H4 (cell line): ENCODE measurements around the gene STK4. TPM values are rescaled to one million over a fixed set of nuclear protein-coding genes. Genes with fewer than 3 reads are reported as not detected.
"Not testable (repeated sequence)": the region's sequence is repeated elsewhere in the genome, so short reads cannot be mapped to it uniquely, and the experiment has no call there.

ENCODE experiments used
- DNase-seq: peaks from one replicate; pipeline ENCODE4 v3.0.0-alpha.2; 2015; ENCODE audit warnings: low spot score
- total RNA-seq: library from RNA; depleted of rRNA; stranded (reverse); fragments of >200 nt; shearing (Covaris generic); gene quantifications from 2 replicates; pipeline ENCODE4 v1.2.3, GENCODE V29; 2014

Gene STK4
- total RNA-seq, 1 experiment from 2014 or later = 14.3 TPM

GRCh38 chr20:45053430-45054351, 87.4 kb downstream of the STK4 start:
- no peak for DNase-seq

DNA sequence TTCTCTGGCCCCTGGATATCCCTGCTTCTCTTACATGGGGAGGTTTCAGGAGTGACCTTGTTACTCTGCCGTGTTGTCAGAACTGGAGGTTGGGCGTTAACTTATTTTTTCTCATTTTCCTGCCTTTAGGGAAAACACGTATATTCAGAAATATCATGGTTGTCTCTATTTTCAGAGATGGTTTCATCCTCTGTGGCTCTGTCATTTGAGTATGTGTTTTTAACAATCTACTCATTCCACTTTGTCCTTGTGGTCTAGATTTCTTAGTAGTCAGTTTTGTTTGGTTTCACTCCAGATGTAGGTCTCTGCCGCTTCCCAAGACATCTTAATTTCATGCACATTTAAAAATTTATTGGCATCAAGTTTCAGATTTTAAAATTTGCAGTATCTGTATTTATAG, 88.7 kb downstream of the STK4 start:
- no peak for DNase-seq

DNA sequence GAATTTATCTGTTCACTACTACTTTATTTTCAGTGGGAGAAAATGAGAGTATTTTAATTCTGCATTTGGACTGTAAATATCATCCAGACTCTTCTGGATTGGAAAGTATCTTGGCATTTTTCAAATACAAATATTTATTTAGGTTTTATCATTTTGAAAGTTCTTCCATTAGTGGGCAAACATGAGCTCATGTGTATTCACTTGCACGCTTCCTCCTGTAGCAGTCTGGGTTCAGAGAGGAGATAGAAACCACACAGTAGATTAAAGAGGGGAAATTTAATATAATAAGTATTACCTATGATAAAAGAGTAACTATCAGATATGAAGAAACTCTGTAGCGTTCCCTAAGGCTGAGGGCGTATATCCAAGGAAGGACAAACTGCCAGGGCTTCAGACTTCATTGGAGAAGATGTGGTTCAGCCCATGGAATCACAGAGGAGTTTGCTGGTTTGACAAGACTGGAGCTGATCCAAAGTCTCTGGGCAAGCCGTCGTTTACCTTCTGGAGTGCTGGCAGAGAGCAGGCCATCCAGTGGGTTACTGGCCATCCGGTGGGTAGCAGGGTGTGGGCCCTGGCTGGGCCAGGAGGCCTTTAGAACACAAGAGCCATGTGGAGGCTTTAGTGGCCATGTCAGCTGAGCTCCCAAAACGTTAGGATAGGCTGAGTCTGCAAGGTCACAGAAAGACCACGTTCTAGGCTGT, 90.3 kb downstream of the STK4 start:
- DNase-seq = no peak

- no peak for DNase-seq
Observed at GRCh38 chr20:45058168-45058850, 92.0 kb downstream of the STK4 start.

- no peak for DNase-seq
Observed at GRCh38 chr20:45059022-45059728, 92.9 kb downstream of the STK4 start.

GRCh38 chr20:45060294-45060693, 94.0 kb downstream of the STK4 start:
- DNase-seq = no peak

DNA sequence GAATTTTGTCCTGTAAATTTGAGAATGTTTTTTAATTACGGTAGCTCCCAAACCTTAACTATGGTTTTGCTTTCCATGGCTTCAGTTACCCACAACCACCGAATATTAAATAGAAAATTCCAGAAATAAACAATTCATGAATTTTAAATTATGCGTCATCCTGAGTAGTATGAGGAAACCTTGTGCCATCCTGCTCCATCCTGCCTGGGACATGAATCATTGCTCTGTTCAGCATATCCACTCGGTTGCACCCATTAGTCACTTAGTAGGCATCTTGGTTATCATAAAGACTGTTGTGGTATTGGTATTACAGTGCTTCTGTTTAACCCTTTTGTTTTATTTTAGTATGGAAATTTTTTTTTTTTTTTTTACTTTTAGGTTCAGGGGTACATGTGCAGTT, 94.9 kb downstream of the STK4 start:
- peak; percentile 66 for DNase-seq

- DNase-seq = not testable (repeated sequence)
Observed at GRCh38 chr20:45063107-45063506, 96.8 kb downstream of the STK4 start.

DNA sequence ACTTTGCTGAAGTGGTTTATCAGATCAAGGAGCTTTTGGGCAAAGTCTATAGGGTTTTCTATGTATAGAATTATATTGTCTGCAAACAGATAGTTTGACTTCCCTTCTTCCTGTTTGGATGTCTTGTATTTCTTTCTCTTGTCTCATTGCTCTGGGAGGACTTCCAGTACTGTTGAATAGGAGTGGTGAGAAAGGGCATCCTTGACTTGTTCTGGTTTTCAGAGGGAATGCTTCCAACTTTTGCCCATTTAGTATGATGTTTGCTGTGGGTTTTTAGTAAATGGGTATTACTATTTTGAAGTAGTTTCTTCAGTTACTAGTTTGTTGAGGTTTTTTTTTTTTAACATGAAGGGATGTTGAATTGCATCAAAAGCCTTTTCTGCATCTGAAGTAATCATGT, 98.5 kb downstream of the STK4 start:
- no peak for DNase-seq

GRCh38 chr20:45066372-45066771, 100.1 kb downstream of the STK4 start:
- no peak for DNase-seq

DNA sequence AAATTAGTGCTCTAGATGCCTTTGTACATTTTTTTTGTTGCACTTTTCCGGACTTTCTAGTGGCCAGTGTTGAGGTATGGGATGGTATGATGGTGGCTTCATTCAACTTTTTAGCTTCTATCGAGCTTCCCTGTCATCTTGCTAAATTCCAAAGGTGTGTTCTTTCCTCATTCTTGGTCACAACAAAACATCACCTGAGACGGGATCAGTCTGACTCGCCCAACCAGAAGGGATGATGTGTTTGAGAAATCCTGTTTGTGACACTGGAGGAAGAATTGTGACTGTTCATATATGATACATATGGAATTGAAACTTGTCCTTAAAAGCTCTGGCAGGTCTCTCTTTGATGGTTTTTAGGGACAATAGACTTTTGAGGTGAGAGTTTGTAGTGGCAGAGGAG, 100.8 kb downstream of the STK4 start:
- no peak for DNase-seq

DNA sequence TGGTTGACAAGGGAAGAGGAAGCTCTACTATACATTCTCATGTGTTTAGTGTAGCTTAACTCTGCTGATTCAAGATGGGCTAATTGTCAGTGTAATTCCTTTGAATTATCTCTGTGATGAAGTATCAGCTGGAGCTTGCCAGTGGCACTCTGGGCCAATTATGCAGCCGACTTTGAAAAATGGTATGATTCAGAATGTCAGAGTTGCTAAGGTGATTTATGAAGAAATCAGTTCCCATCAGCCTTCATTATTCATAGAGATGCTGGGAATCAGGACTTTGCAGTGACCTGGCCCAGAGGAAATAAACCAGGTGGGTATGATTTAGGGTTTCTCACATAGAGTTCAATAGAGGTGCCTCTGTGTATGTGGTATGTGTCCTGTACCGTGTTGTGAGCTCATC, 101.2 kb downstream of the STK4 start:
- DNase-seq = no peak

DNA sequence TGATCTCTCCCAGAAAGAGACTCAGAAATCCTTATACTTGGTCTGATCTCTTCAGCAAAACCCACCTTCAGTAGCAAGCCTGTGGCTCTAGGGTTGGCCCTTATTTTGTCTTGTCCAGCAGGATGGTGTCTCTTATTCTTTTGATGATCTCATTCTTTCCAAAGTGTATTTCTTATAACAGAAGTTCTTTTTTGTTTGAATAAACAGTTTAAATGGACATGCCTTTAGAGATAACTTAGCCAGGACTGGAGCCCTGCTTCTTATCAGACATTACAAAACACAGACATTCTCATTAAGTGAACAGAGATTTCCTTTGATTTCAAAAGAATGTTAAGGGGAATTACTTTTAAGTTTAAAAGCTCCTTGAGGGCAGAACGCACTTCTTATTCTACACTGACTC, 102.9 kb downstream of the STK4 start:
- DNase-seq = no peak

- no peak for DNase-seq
Observed at GRCh38 chr20:45070932-45071632, 104.8 kb downstream of the STK4 start.

GRCh38 chr20:45072066-45072465, 105.8 kb downstream of the STK4 start:
- DNase-seq = no peak

- DNase-seq = no peak
Observed at GRCh38 chr20:45073221-45073620, 106.9 kb downstream of the STK4 start.

DNA sequence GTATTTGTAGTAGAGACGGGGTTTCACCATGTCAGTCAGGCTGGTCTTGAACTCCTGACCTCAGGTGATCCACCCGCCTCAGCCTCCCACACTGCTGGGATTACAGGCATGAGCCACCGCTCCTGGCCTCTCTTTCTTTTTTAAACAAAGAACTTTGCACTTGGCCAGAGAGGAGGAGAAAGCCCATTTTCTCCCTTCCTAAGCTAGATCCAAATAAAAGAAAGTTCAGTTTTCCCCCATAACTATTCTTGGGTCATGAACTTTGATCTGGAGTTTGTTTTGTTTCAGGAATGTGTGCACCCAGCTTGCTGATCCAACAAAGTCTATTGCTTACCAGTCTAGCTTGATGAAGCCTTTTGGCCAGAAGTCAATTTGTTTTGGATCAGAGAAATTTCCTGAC, 111.2 kb downstream of the STK4 start:
- DNase-seq = no peak

DNA sequence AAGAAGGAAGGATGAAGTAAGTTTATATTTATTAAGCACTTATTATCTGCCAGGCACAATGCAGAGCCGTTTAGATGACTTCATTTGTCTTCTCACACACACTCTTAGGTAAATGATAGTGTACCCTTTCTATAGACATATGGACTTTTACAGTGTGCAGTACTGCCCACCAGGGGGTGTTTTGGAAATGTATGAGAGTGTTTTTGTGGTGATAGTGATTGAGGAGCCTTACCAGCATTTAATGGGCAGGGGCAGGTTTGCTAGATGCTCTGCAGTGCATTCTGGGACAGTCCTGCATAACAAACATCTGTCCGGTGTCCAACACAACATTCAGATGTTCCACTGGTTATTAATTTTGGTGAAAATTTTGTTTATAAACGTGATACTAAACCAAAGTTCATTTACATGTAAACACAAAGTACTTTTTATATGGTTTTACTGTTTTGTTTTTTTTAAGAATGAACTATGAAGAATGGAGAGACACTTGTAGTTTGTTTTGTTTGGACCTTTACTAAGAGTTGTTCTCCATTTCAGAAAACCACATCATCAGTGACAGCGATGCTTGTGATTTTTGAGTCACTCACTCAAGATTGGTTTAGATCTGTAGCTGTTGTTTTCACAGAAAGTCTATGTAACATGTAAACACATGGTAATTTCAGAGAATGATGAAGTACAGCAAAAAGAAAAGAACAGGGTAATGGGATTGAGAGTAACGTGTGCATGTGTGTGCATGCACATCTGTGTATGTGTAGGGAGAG, 114.7 kb downstream of the STK4 start:
- no peak for DNase-seq

GRCh38 chr20:45082468-45082867, 116.2 kb downstream of the STK4 start:
- no peak for DNase-seq

DNA sequence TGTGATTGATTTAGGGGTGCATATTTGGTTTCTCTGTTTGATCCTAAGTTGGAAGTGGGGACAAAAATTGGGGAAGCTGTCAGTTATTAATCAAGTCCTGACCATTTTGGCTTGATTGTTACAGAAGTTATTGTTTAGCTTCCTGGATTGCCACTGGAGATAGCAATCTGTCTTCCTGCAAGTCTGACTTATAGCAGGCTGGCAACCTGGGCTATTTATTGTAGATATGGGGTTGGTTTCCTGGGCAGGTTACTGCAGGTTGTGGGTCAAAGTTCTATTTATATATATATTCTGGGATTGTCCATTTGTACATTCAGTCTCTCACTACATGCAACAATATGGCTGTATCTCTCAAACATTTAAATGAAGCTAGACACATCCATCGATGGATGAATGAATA, 116.8 kb downstream of the STK4 start:
- DNase-seq = no peak

DNA sequence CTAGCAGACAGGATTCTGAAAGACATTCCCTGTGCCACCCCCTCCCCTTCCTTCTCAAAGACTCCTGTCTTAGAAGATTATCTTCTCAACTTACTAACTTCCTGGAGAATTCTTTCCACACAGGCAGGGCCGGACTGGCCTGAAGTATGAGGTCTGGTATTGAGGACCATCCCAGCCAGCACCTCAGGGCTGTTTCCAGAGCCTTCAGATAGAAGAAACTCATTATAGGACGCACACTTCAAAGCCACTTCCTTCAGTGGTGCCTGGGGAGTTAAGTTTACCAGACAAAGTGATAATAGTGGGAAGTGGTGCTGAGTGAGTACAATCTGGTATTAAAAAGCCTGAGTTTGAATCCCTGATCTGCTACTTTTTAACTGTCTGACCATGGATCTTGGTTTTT, 119.0 kb downstream of the STK4 start:
- no peak for DNase-seq
